ENCODE data around the gene EPS15.

GRCh38 chr1:51354416-51354815 is 164.7 kb downstream of the EPS15 start:
- TF ChIP-seq SP140L (CRISPR knock-in tag; IDR thresholded peaks at IDR 0.05; ENCODE audit: borderline replicate concordance): no peak
- no peak for TF ChIP-seq MXI1 (IDR thresholded peaks at IDR 0.05; ENCODE audit: borderline replicate concordance, low read depth, low read length)
- no peak for TF ChIP-seq CBFB (CRISPR knock-in tag; IDR thresholded peaks at IDR 0.05)
- TF ChIP-seq NFIC (IDR thresholded peaks at IDR 0.05; ENCODE audit: low read length): no peak
- TF ChIP-seq NFYB (CRISPR knock-in tag; IDR thresholded peaks at IDR 0.05): no peak
- TF ChIP-seq BCL6 (CRISPR knock-in tag; IDR thresholded peaks at IDR 0.05): no peak
- no peak for TF ChIP-seq ZFP37 (CRISPR knock-in tag; IDR thresholded peaks at IDR 0.05; ENCODE audit: borderline replicate concordance)
